Activated CD4-positive, alpha-beta T cell treated with anti-CD3 and anti-CD28 coated beads for 48 hours (primary cell): Measurements from ENCODE around the gene TUBA1B.

Experiments
- DNase-seq: peaks from one replicate; pipeline ENCODE4 v3.0.0-alpha.2; 2020

TUBA1B gene

GRCh38 chr12:49089821-49090773 lies 41.1 kb downstream of the TUBA1B start:
- peak; percentile 50 for DNase-seq

- no peak for DNase-seq
Observed at GRCh38 chr12:49088932-49089330, 42.3 kb downstream of the TUBA1B start.

DNA sequence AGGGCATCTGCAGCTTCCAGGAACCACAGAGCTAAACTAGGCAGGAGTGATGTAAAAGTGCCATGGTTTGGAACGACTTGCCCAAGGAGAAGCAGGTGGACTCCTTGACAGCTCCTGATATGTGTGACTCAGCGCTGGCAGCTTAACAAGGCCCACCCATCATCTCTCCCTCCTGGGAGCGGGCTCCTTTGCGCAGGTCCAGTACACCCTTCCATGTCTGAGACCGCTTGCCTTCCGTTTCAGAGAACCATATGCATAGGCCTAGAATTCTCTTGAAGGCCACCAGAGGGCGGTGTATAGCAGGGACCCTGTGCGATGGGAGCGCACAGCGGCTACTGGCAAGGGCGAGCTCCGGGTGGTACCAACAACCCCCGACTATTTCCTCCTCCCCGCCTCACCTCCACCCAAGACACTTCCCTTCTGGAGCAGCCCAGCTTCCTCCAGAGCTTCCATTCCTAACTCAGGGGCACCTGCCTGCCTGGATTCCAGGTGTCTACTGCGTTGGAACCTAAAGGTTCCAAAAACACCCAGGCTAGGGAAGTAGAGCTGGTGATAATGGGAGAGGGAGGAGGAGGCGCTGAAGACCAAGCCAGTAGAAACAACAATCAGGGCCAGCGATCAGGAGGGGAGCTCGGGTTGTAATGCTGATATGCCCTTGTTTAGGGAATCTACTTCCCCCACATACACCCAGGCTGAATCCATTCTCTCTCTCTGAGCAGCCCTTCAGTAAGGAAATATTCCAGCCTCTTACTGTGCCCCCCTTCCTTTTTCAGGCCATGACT lies 42.9 kb downstream of the TUBA1B start:
- DNase-seq: peak; percentile 78

- no peak for DNase-seq
Observed at GRCh38 chr12:49086116-49086515, 45.1 kb downstream of the TUBA1B start.

DNA sequence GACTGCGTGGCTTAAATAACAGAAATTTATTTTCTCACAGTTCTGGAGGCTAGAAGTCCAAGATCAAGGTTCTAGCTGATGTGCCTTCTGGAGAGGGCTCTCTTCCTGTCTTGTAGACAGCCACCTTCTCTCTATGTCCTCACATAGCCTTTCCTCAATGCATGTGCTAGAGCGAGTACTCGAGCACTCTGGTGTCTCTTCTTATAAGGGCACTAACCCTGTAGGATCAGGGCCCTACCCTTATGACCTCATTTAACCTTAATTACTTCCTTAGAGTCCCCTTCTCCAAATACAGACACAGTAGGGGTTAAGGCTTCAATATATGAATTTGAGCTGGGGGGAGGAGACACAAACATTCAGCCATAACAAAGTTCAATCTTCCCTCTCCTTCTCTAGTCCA lies 46.8 kb downstream of the TUBA1B start:
- no peak for DNase-seq

DNA sequence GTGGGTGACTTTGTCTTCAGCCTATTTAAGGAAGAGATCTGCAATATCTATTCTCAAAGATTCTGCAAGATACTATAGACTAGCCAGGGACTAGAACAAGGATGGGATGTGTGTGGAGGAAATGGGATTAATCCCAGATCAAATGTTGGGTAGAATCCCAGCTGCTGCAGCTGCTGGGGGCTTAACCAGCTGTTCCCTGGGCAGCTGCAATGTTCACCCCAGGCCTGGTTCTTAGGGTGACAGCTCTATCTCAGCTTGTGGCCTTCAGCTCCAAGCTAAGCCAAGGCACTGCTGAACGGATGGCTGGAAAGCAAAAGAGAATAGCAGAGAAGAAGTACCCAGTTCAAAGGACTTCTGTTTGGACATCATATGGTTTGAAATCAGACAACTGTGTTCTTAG lies 51.4 kb downstream of the TUBA1B start:
- DNase-seq: no peak
